HFFc6 (cell line): ENCODE measurements around the gene FRRS1L. TPM values are rescaled to one million over a fixed set of nuclear protein-coding genes. Genes with fewer than 3 reads are reported as not detected.

Experiments used
- DNase-seq: peaks from one replicate; pipeline ENCODE4 v3.0.0-alpha.2; 2018
- H3K27ac Mint-ChIP-seq: 2 replicates; pipeline ENCODE4 v1.8.0; 2020; ENCODE audit warnings: mild to moderate bottlenecking, mixed read lengths
- H3K27me3 Mint-ChIP-seq: 2 replicates; pipeline ENCODE4 v1.8.0; 2021; ENCODE audit warnings: mild to moderate bottlenecking, moderate library complexity, mixed read lengths; ENCODE audit not compliant: insufficient read depth
- H3K36me3 Mint-ChIP-seq: 2 replicates; pipeline ENCODE4 v1.8.0; 2021; ENCODE audit warnings: low read depth, mixed read lengths
- H3K4me1 Mint-ChIP-seq: 2 replicates; pipeline ENCODE4 v1.8.0; 2020; ENCODE audit warnings: low read depth, mixed read lengths
- H3K4me3 Mint-ChIP-seq: 2 replicates; pipeline ENCODE4 v1.8.0; 2020; ENCODE audit warnings: mild to moderate bottlenecking, moderate library complexity, mixed read lengths
- H3K9me3 Mint-ChIP-seq: 2 replicates; pipeline ENCODE4 v1.8.0; 2020; ENCODE audit warnings: mild to moderate bottlenecking, mixed read lengths
- CTCF ChIP-seq: fragments of 200-600 bp; sonication (generic); IDR thresholded peaks from 2 replicates; pipeline ENCODE4 v1.5.0; 2021; ENCODE audit warnings: antibody characterized with exemption, mild to moderate bottlenecking
- total RNA-seq, 6 experiments: library from RNA; stranded (reverse); fragmentation: NEBNext Ultra II Directional; extraction: Animal tissue kit (Norgen Biotek cat#: 25700); gene quantifications; 2 replicates in 1 of 6; 3 replicates in 5 of 6; pipeline ENCODE4 v1.2.3, GENCODE V29; 2021

The FRRS1L gene
- total RNA-seq, 6 experiments from 2014 or later, result not detected

GRCh38 chr9:109121232-109121796, 45.7 kb downstream of the FRRS1L start:
- no peak for TF ChIP-seq CTCF
- H3K27ac Mint-ChIP-seq, result no peak overlapping the region
- no peak for DNase-seq
- no peak overlapping the region for H3K4me3 Mint-ChIP-seq
- H3K27me3 Mint-ChIP-seq, result no peaks in the 10 kb centered on the region; the same call in 1 of the 2 replicates
- H3K4me1 Mint-ChIP-seq, result peaks cover 28% of the 10 kb centered on the region
- peaks cover 9% of the 10 kb centered on the region for H3K36me3 Mint-ChIP-seq
- no peaks in the 10 kb centered on the region for H3K9me3 Mint-ChIP-seq

GRCh38 chr9:109120204-109120789, 46.8 kb downstream of the FRRS1L start:
- Mint-ChIP-seq H3K4me1 (peaks cover 37% of the 10 kb centered on the region), H3K4me3 (peak overlapping the region; percentile 97), H3K27ac (peak overlapping the region; percentile 26; the same call in 1 of the 2 replicates), H3K27me3 (no peaks in the 10 kb centered on the region; the same call in 1 of the 2 replicates), H3K9me3 (no peaks in the 10 kb centered on the region), H3K36me3 (peaks cover 9% of the 10 kb centered on the region)
- DNase-seq, result no peak
- no peak for TF ChIP-seq CTCF

GRCh38 chr9:109119439-109120203, 47.4 kb downstream of the FRRS1L start, which contains the start of gene TMEM245:
Gene TMEM245, minus strand, starts transcription at chr9:109119947. Its CDS starts 34 bp downstream, at chr9:109119913.
- Mint-ChIP-seq H3K36me3 (peaks cover 9% of the 10 kb centered on the region), H3K27me3 (no peaks in the 10 kb centered on the region; the same call in 1 of the 2 replicates), H3K9me3 (no peaks in the 10 kb centered on the region), H3K27ac (peak within 1 kb of the TSS; percentile 66), H3K4me1 (peaks cover 44% of the 10 kb centered on the region), H3K4me3 (peak within 1 kb of the TSS; percentile 97)
- TF ChIP-seq CTCF, result no peak; the same call in 1 of the 2 replicates
- peak; percentile 98 for DNase-seq

GRCh38 chr9:109118808-109119438, 48.1 kb downstream of the FRRS1L start:
- Mint-ChIP-seq H3K27ac (peak overlapping the region; percentile 66), H3K4me1 (peaks cover 51% of the 10 kb centered on the region), H3K9me3 (no peaks in the 10 kb centered on the region), H3K4me3 (peak overlapping the region; percentile 97), H3K36me3 (peaks cover 9% of the 10 kb centered on the region), H3K27me3 (no peaks in the 10 kb centered on the region; the same call in 1 of the 2 replicates)
- DNase-seq, result no peak
- TF ChIP-seq CTCF, result no peak
